ENCODE measurements around the gene PERCC1. TPM values are rescaled to one million over a fixed set of nuclear protein-coding genes. Genes with fewer than 3 reads are reported as not detected.

The PERCC1 gene
- total and polyA plus RNA-seq, 9 of the 15 experiments (the other 6 are each of a cell fraction or from before 2014, with no cell fraction given): not detected

- TF ChIP-seq CAMTA2 (CRISPR knock-in tag; conservative IDR thresholded peaks at IDR 0.05) (no peak), NFIC (IDR thresholded peaks at IDR 0.05) (no peak), HMG20B (CRISPR knock-in tag; IDR thresholded peaks at IDR 0.05) (no peak), GABPA (tag; conservative IDR thresholded peaks at IDR 0.05; ENCODE audit: low read depth) (peak; percentile 30), PHF8 (IDR thresholded peaks at IDR 0.05; ENCODE audit: borderline replicate concordance, low read length) (peak; percentile 43; the same call in 1 of the 2 replicates), GATAD2A (IDR thresholded peaks at IDR 0.05) (no peak), ZBTB7A (IDR thresholded peaks at IDR 0.05; ENCODE audit: borderline replicate concordance, control insufficient read depth, low read depth, low read length) (peak; percentile 13; the same call in 1 of the 2 replicates), POLR2G (IDR thresholded peaks at IDR 0.05; ENCODE audit: low read depth, low read length) (peak; percentile 29; the same call in 1 of the 2 replicates), REST (IDR thresholded peaks at IDR 0.05; ENCODE audit: borderline replicate concordance) (no peak), REST (CRISPR knock-in tag; IDR thresholded peaks at IDR 0.05; ENCODE audit: low read depth) (no peak)
Measured at GRCh38 chr16:1414532-1415260, 16.2 kb upstream of the PERCC1 start, which contains the start of gene UNKL (continued).

Measured in K562 (cell line).